ENCODE measurements around the gene CDH12.

DNA sequence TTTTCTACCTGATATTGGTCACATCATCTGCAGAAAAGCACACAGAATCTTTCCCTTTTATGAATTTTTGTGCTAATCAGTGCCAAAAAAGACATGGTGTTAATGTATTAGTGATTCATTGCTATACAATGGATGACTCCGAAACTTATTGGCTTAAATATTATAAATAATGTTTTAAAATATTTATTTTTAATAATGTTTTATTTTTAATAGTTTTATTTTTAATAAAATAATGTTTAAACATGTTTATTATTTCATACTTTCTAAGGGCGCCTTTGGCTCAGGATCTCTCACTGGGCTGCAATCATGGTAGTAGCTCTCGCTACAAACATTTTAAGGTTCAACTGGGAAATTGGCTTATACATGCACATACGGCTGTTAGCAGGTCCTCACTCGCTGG is 65.7 kb downstream of the CDH12 start:
- TF ChIP-seq POLR2A (IDR thresholded peaks at IDR 0.05; ENCODE audit: low read depth, low read length) = no peak
- no peak for TF ChIP-seq POLR2AphosphoS5 (IDR thresholded peaks at IDR 0.05; ENCODE audit: low read depth, low read length)
- no peak for TF ChIP-seq TAF1 (IDR thresholded peaks at IDR 0.05; ENCODE audit: borderline replicate concordance, low read depth, low read length)

Measured in GM12892 (cell line).